Endothelial cell of umbilical vein (primary cell): ENCODE measurements around the gene FAM229A. TPM values are rescaled to one million over a fixed set of nuclear protein-coding genes. Genes with fewer than 3 reads are reported as not detected.

Source experiments
- BruUV-seq: library from RNA; stranded (reverse); fragments of 400-500 nt; replicated peaks from 2 replicates; lab custom pipeline; 2021; lab: Mats Ljungman, UMichigan
- CTCF ChIA-PET: fragments of 300-600, 350-600 bp; sonication (Branson Sonifier 250); formaldehyde crosslinking; loops from one replicate; lab custom pipeline; 2021; ENCODE audit warnings: antibody characterized with exemption, inconsistent platforms; lab: Charles Lee
- POLR2A ChIA-PET: fragments of 300-600, 350-600 bp; sonication (Branson Sonifier 250); formaldehyde crosslinking; loops from one replicate; lab custom pipeline; 2021; ENCODE audit warnings: antibody characterized with exemption, inconsistent platforms; lab: Charles Lee
- DNase-seq: peaks from one replicate; pipeline ENCODE4 v3.0.0-alpha.2; 2011; ENCODE audit warnings: low read depth, low spot score
- FAIRE-seq: peaks from 2 replicates; lab custom pipeline; 2011; peaks lifted over from hg19 to GRCh38; lab: Jason Lieb, UNC
- H2AFZ ChIP-seq: 2 replicates; pipeline ENCODE4 v1.6.0; 2012; ENCODE audit warnings: low read depth, low read length, control low read depth, inconsistent platforms
- H3K27ac ChIP-seq: 2 replicates; pipeline ENCODE4 v1.5.1; 2011; ENCODE audit warnings: low read depth, mild to moderate bottlenecking, control low read depth, low read length, moderate library complexity; ENCODE audit not compliant: insufficient read depth
- H3K27me3 ChIP-seq, 2 experiments: 2 replicates each; pipeline versions ENCODE4 v1.6.0 to v1.6.1; 2011; ENCODE audit warnings: low read length in 2 of 2, mixed read lengths in 1 of 2; ENCODE audit not compliant: control insufficient read depth in 2 of 2, insufficient read depth in 2 of 2
- H3K36me3 ChIP-seq, 2 experiments: 2 replicates in 1 of 2; 3 replicates in 1 of 2; pipeline ENCODE4 v1.5.1; 2011; ENCODE audit warnings: low read length in 2 of 2, mild to moderate bottlenecking in 1 of 2, moderate library complexity in 1 of 2; ENCODE audit not compliant: control insufficient read depth in 2 of 2, insufficient read depth in 2 of 2; ENCODE audit errors: extremely low read depth in 1 of 2
- H3K4me1 ChIP-seq: 3 replicates; pipeline ENCODE4 v1.5.1; 2011; ENCODE audit warnings: mild to moderate bottlenecking, low read length; ENCODE audit not compliant: control insufficient read depth, insufficient read depth; ENCODE audit errors: extremely low read depth
- H3K4me2 ChIP-seq: 2 replicates; pipeline ENCODE4 v1.6.1; 2011; ENCODE audit warnings: low read length, control low read depth, mixed read lengths; ENCODE audit not compliant: insufficient read depth
- H3K4me3 ChIP-seq, 3 experiments: fragments of 200-600 bp in 1 of 3; sonication (generic), shearing (Covaris generic) in 1 of 3; replicated peaks in 1 of 3; 2 replicates each; pipeline ENCODE4 v1.5.1; 2011 to 2016; ENCODE audit warnings: control low read depth in 3 of 3, low read length in 3 of 3, mild to moderate bottlenecking in 2 of 3, inconsistent platforms in 1 of 3, low read depth in 1 of 3, moderate library complexity in 1 of 3; ENCODE audit not compliant: insufficient read depth in 1 of 3
- H3K79me2 ChIP-seq: 2 replicates; pipeline ENCODE4 v1.6.0; 2012; ENCODE audit warnings: low read length, inconsistent platforms; ENCODE audit not compliant: control insufficient read depth, insufficient read depth
- H3K9ac ChIP-seq: replicated peaks from 2 replicates; pipeline ENCODE3; 2011; ENCODE audit warnings: low read length, control low read depth; ENCODE audit not compliant: insufficient read depth; ENCODE audit errors: extremely low read depth
- H3K9me1 ChIP-seq: replicated peaks from 3 replicates; pipeline ENCODE4 v1.6.0; 2011; ENCODE audit warnings: mild to moderate bottlenecking, low read length; ENCODE audit not compliant: control insufficient read depth, insufficient read depth; ENCODE audit errors: extremely low read depth
- H3K9me3 ChIP-seq: replicated peaks from 2 replicates; pipeline ENCODE4 v1.5.1; 2012; ENCODE audit warnings: low read length, inconsistent platforms; ENCODE audit not compliant: control insufficient read depth, insufficient read depth
- H4K20me1 ChIP-seq: replicated peaks from 2 replicates; pipeline ENCODE3; 2011; ENCODE audit warnings: mild to moderate bottlenecking, low read length; ENCODE audit not compliant: control insufficient read depth, insufficient read depth; ENCODE audit errors: extremely low read depth
- EZH2 ChIP-seq: IDR thresholded peaks from 2 replicates; pipeline ENCODE4 v1.6.1; 2012; ENCODE audit warnings: borderline replicate concordance, low read depth, mild to moderate bottlenecking, moderate library complexity, low read length, inconsistent platforms; ENCODE audit not compliant: severe bottlenecking
- FOS ChIP-seq: IDR thresholded peaks from 2 replicates; pipeline ENCODE4 v1.6.1; 2011; ENCODE audit warnings: mild to moderate bottlenecking, low read length, moderate library complexity, borderline replicate concordance; ENCODE audit not compliant: insufficient read depth
- GATA2 ChIP-seq: IDR thresholded peaks from 2 replicates; pipeline ENCODE4 v1.7.0; 2011; ENCODE audit warnings: low read depth, mild to moderate bottlenecking, moderate library complexity, mixed read lengths, low read length; ENCODE audit not compliant: insufficient read length, insufficient read depth
- MAX ChIP-seq: IDR thresholded peaks from 2 replicates; pipeline ENCODE4 v1.6.1; 2011; ENCODE audit not compliant: insufficient read depth, insufficient read length
- POLR2AphosphoS5 ChIP-seq: IDR thresholded peaks from 2 replicates; pipeline ENCODE4 v1.6.1; 2012; ENCODE audit warnings: low read depth, mild to moderate bottlenecking, control low read depth, low read length, moderate library complexity; ENCODE audit not compliant: insufficient read depth
- dilution Hi-C: fragments of 300-500 bp; cut with MboI; formaldehyde crosslinking; loops from one replicate; pipeline ENCODE4 v1.15.0; 2019; ENCODE audit warnings: low sequenced_read_pairs; ENCODE audit not compliant: extremely low pct_ligation_motif_present
- intact Hi-C: fragments of 100-400 bp; cut with micrococcal nuclease; formaldehyde crosslinking; loops from one replicate; pipeline ENCODE4 v1.10.0; 2022
- polyA plus RNA-seq, 4 experiments: library from polyadenylated mRNA; depleted of rRNA in 3 of 4; stranded (reverse) in 3 of 4; unstranded in 1 of 4; fragments of >200 nt; gene quantifications; 2 replicates each; pipeline versions ENCODE4 v1.2.1 to v1.2.3, GENCODE V29; 2011 to 2012; ENCODE audit warnings: missing spikeins in 1 of 4
- total RNA-seq: library from RNA; stranded (reverse); gene quantifications from 2 replicates; pipeline ENCODE4 v1.2.3, GENCODE V29; 2021

Gene FAM229A
- total and polyA plus RNA-seq, 2 donors (not counting 3 experiments of a cell fraction or from before 2014, with no cell fraction given) = 8.9 to 11.6 TPM

GRCh38 chr1:32392325-32392724 is 30.0 kb upstream of the FAM229A start:
- FAIRE-seq = no peak
- Histone ChIP-seq H3K9me3 (no peaks in the 10 kb centered on the region), H2AFZ (no peak overlapping the region), H3K27me3 (no peaks in the 10 kb centered on the region), H3K4me3 (no peak overlapping the region), H3K79me2 (peaks cover 13% of the 10 kb centered on the region), H3K36me3 (peaks cover 6 to 18% of the 10 kb centered on the region in 2 experiments), H3K4me2 (no peak overlapping the region), H3K9me1 (no peaks in the 10 kb centered on the region), H3K9ac (no peak overlapping the region), H3K27ac (no peak overlapping the region), H4K20me1 (no peaks in the 10 kb centered on the region), H3K4me1 (peaks cover 15% of the 10 kb centered on the region)
- dilution Hi-C loops (no loop called here), intact Hi-C loops (loop anchor here (5.0 kb wide), 1 partner anchor 285 kb away; the partner anchor contains the start of gene KPNA6)
- BruUV-seq = no TSS peak
- POLR2A ChIA-PET = no interaction called here
- TF ChIP-seq MAX (no peak), POLR2AphosphoS5 (no peak), EZH2 (no peak), FOS (no peak), GATA2 (no peak)
- CTCF ChIA-PET = interaction anchor here (1.3 to 2.6 kb wide), 2 partner anchors 9 to 177 kb away, joined by 4 to 11 read pairs; no protein-coding TSS in a partner anchor
- peak; percentile 30 for DNase-seq
